Calu3 (cell line): Measurements from ENCODE around the gene S100A2. TPM values are rescaled to one million over a fixed set of nuclear protein-coding genes. Genes with fewer than 3 reads are reported as not detected.
A peak's percentile ranks its signal among the peaks of the same experiment; 100 is the strongest.

Experiments used
- BruUV-seq: library from RNA; stranded (reverse); fragments of 400-500 nt; replicated peaks from 2 replicates; lab custom pipeline; 2021; lab: Mats Ljungman, UMichigan
- CTCF ChIA-PET: fragments of 300-600 bp; sonication (Branson Sonifier 250); formaldehyde crosslinking; loops from one replicate; lab custom pipeline; 2022; ENCODE audit warnings: antibody characterized with exemption; lab: Charles Lee
- DNase-seq: peaks from one replicate; pipeline ENCODE4 v3.0.0; 2022
- H3K27ac Mint-ChIP-seq: one replicate; pipeline ENCODE4 v1.8.0; 2022; ENCODE audit warnings: mixed read lengths; ENCODE audit not compliant: unreplicated experiment
- H3K27me3 Mint-ChIP-seq: one replicate; pipeline ENCODE4 v1.8.0; 2022; ENCODE audit warnings: mixed read lengths; ENCODE audit not compliant: unreplicated experiment
- H3K36me3 Mint-ChIP-seq: one replicate; pipeline ENCODE4 v1.8.0; 2022; ENCODE audit warnings: mild to moderate bottlenecking, moderate library complexity, mixed read lengths; ENCODE audit not compliant: insufficient read depth, unreplicated experiment
- H3K4me1 Mint-ChIP-seq: one replicate; pipeline ENCODE4 v1.8.0; 2022; ENCODE audit warnings: mild to moderate bottlenecking, low read depth, mixed read lengths; ENCODE audit not compliant: unreplicated experiment
- H3K4me3 Mint-ChIP-seq: one replicate; pipeline ENCODE4 v1.8.0; 2022; ENCODE audit warnings: mild to moderate bottlenecking, low read depth, moderate library complexity, mixed read lengths; ENCODE audit not compliant: unreplicated experiment
- H3K9me3 Mint-ChIP-seq: one replicate; pipeline ENCODE4 v1.8.0; 2022; ENCODE audit warnings: low read depth, mixed read lengths; ENCODE audit not compliant: unreplicated experiment
- intact Hi-C: fragments of 100-400 bp; cut with micrococcal nuclease; formaldehyde crosslinking; loops from one replicate; pipeline ENCODE4 v1.10.0; 2022; ENCODE audit not compliant: unreplicated experiment
- total RNA-seq: library from RNA; stranded (reverse); gene quantifications from 2 replicates; pipeline ENCODE4 v1.2.3, GENCODE V29; 2022
- TF ChIP-seq, protein P1 (sequence below): fragments of 200-600 bp; IDR thresholded peaks from one replicate; pipeline ENCODE4 v1.8.0; 2022; ENCODE audit warnings: antibody characterized with exemption; ENCODE audit not compliant: unreplicated experiment

The S100A2 gene
- total RNA-seq, 1 experiment from 2014 or later: 11.1 TPM

DNA sequence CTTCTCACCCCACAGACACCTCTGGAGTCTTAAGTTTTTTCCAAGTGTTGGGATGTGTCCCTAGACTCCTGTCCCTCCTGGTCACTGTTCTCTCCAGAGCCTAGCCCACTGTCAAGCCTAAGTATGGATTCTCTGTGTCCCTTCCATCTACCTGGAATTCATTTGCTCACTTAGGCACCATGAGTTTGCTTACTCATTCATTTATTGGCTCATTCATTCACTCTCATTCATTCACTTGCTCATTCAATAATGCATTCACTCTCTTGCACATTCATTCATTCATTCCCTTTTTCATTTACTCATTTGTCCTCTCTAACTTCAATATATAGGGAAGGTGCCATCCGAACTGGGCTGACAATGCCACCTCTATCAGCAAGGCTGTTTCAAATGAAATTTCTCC, 45.7 kb upstream of the S100A2 start:
- peak overlapping the region; percentile 71 for H3K27ac Mint-ChIP-seq
- H3K4me1 Mint-ChIP-seq: peaks cover 76% of the 10 kb centered on the region
- peak overlapping the region; percentile 90 for H3K4me3 Mint-ChIP-seq
- H3K27me3 Mint-ChIP-seq: no peaks in the 10 kb centered on the region
- no peaks in the 10 kb centered on the region for H3K9me3 Mint-ChIP-seq
- no peak for DNase-seq
- intact Hi-C loops: no loop called here
- TF ChIP-seq, protein P1, sequence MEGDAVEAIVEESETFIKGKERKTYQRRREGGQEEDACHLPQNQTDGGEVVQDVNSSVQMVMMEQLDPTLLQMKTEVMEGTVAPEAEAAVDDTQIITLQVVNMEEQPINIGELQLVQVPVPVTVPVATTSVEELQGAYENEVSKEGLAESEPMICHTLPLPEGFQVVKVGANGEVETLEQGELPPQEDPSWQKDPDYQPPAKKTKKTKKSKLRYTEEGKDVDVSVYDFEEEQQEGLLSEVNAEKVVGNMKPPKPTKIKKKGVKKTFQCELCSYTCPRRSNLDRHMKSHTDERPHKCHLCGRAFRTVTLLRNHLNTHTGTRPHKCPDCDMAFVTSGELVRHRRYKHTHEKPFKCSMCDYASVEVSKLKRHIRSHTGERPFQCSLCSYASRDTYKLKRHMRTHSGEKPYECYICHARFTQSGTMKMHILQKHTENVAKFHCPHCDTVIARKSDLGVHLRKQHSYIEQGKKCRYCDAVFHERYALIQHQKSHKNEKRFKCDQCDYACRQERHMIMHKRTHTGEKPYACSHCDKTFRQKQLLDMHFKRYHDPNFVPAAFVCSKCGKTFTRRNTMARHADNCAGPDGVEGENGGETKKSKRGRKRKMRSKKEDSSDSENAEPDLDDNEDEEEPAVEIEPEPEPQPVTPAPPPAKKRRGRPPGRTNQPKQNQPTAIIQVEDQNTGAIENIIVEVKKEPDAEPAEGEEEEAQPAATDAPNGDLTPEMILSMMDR: no peak
- peaks cover 89% of the 10 kb centered on the region for H3K36me3 Mint-ChIP-seq
- TSS peak; percentile 43 for BruUV-seq
- CTCF ChIA-PET: interaction anchor here (0.6 to 9.3 kb wide), 5 partner anchors 16 to 98 kb away, joined by 3 to 99 read pairs (median 3); partner anchors contain the start of genes S100A1, S100A13 and S100A2

DNA sequence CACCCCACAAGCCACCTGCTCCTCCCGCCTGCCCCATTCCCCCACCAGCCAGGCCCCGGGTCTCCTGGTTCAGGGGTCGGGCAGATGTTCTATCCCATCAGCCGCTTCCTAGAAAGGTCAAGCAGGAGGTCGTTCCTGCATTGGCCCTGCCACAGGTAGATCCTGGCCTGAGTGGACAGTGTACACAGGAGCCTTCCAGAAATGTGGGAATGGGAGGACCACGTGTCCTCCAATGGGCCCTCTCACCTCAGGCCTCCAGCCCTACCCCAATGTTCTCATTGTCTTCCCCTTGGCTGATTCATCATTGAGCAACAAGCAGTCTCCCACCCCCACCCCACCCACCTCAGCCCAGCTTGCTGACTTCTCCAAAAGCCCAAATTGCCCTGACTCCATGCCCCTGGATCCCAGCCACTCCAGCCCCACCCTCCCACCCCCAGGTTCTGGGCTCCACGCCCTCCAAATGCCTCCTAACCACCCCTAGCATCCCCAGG, 45.2 kb upstream of the S100A2 start:
- intact Hi-C loops: no loop called here
- Mint-ChIP-seq H3K4me1 (peaks cover 71% of the 10 kb centered on the region), H3K27ac (peak overlapping the region; percentile 71), H3K27me3 (no peaks in the 10 kb centered on the region), H3K4me3 (peak overlapping the region; percentile 90), H3K36me3 (peaks cover 89% of the 10 kb centered on the region), H3K9me3 (no peaks in the 10 kb centered on the region)
- TF ChIP-seq, protein P1: no peak
- BruUV-seq: no TSS peak
- CTCF ChIA-PET: interaction anchor here (0.6 to 9.3 kb wide), 6 partner anchors 17 to 99 kb away, joined by 3 to 99 read pairs (median 3); partner anchors contain the start of genes S100A1, S100A13 and S100A2
- DNase-seq: peak; percentile 30

DNA sequence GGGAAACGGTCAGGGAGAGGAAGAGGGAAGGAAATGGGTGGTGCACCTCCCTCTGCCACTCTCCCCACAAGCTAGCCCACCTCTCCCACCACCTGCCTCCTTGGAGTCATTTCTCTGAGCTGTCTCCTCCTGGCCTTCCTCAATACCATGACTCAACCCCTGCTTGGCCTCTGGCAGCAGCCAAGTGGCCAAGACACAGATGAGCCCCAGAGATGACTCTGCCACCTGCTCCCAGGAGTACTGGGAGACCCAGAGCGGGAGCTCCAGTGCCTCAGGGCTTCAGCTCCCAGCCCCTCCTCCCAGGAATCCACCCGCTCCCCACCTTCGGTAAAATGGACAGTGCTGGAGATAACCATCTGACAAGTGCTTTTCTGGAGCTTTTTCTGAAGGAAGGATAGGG, 44.7 kb upstream of the S100A2 start:
- peak; percentile 35 for DNase-seq
- no peaks in the 10 kb centered on the region for H3K9me3 Mint-ChIP-seq
- peaks cover 89% of the 10 kb centered on the region for H3K36me3 Mint-ChIP-seq
- peak overlapping the region; percentile 90 for H3K4me3 Mint-ChIP-seq
- intact Hi-C loops: no loop called here
- CTCF ChIA-PET: interaction anchor here (1.1 to 9.3 kb wide), 4 partner anchors 17 to 45 kb away, joined by 3 to 99 read pairs (median 4); partner anchors contain the start of genes S100A1, S100A13 and S100A2
- no TSS peak for BruUV-seq
- H3K27ac Mint-ChIP-seq: peak overlapping the region; percentile 71
- peaks cover 66% of the 10 kb centered on the region for H3K4me1 Mint-ChIP-seq
- TF ChIP-seq, protein P1: no peak
- no peaks in the 10 kb centered on the region for H3K27me3 Mint-ChIP-seq

DNA sequence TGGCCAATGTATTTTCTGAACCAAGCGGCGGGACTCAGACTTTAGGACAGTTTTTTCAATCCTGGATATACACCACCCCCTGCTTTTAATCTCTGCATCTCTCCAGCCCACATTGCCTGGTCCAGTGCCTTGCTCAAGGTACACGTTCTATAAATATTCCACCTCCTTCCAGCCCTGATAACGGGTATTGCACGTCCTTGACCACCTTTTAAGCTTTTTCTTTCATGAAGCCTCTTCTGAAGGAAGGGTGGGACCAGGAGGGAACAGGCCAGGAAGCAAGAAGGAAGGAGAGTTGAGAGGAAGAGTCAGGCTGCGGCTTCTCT, 43.9 kb upstream of the S100A2 start:
- CTCF ChIA-PET: interaction anchor here (1.4 kb wide), 1 partner anchor 21 kb away, joined by 3 read pairs; no protein-coding TSS in a partner anchor
- DNase-seq: no peak
- H3K27ac Mint-ChIP-seq: peak overlapping the region; percentile 71
- H3K4me3 Mint-ChIP-seq: peak overlapping the region; percentile 90
- no peaks in the 10 kb centered on the region for H3K9me3 Mint-ChIP-seq
- TF ChIP-seq, protein P1: no peak
- H3K36me3 Mint-ChIP-seq: peaks cover 87% of the 10 kb centered on the region
- peaks cover 58% of the 10 kb centered on the region for H3K4me1 Mint-ChIP-seq
- H3K27me3 Mint-ChIP-seq: no peaks in the 10 kb centered on the region
- intact Hi-C loops: loop anchor here (2.0 kb wide), 1 partner anchor 37 kb away; no protein-coding TSS in a partner anchor
- BruUV-seq: no TSS peak
